H4 (cell line): ENCODE results near the gene TIE1. TPM values are rescaled to one million over a fixed set of nuclear protein-coding genes. Genes with fewer than 3 reads are reported as not detected.
"Not testable (repeated sequence)": the region's sequence is repeated elsewhere in the genome, so short reads cannot be mapped to it uniquely, and the experiment has no call there.

Source experiments
- DNase-seq: peaks from one replicate; pipeline ENCODE4 v3.0.0-alpha.2; 2015; ENCODE audit warnings: low spot score
- total RNA-seq: library from RNA; depleted of rRNA; stranded (reverse); fragments of >200 nt; shearing (Covaris generic); gene quantifications from 2 replicates; pipeline ENCODE4 v1.2.3, GENCODE V29; 2014; rRNA removed

The TIE1 gene
- total RNA-seq, 1 experiment from 2014 or later: 0.04 TPM

GRCh38 chr1:43363283-43363934 is 62.6 kb downstream of the TIE1 start:
- no peak for DNase-seq

- no peak for DNase-seq
These were observed 63.2 kb downstream of the TIE1 start for GRCh38 chr1:43363935-43364525.

GRCh38 chr1:43365678-43366077 is 64.9 kb downstream of the TIE1 start:
- no peak for DNase-seq

- no peak for DNase-seq
These were observed 65.4 kb downstream of the TIE1 start for GRCh38 chr1:43366179-43366578.

GRCh38 chr1:43366601-43367025 is 65.8 kb downstream of the TIE1 start:
- DNase-seq: no peak

- peak; percentile 57 for DNase-seq
These were observed 66.5 kb downstream of the TIE1 start for GRCh38 chr1:43367026-43367903.

- peak; percentile 76 for DNase-seq
These were observed 67.3 kb downstream of the TIE1 start, which contains the start of gene ELOVL1 for GRCh38 chr1:43367904-43368645. Gene ELOVL1 (minus strand): TSS chr1:43368011. CDS start chr1:43365609, 2,402 bp downstream.

GRCh38 chr1:43368646-43369020 is 67.9 kb downstream of the TIE1 start:
- DNase-seq: no peak

GRCh38 chr1:43369779-43370178 is 69.0 kb downstream of the TIE1 start:
- not testable (repeated sequence) for DNase-seq

- DNase-seq: no peak
These were observed 69.8 kb downstream of the TIE1 start for GRCh38 chr1:43370564-43370963.

- no peak for DNase-seq
These were observed 71.4 kb downstream of the TIE1 start for GRCh38 chr1:43372172-43372571.

Other genes starting within 250 kb of the TIE1 start
- 211 and 219 TPM in 2 replicates for gene EBNA1BP2, start 128.7 kb upstream of the TIE1 start, total RNA-seq
- 1.1 and 1.2 TPM in 2 replicates for gene CFAP57, start 128.7 kb upstream of the TIE1 start, total RNA-seq
- gene TMEM125, start 31.0 kb upstream of the TIE1 start, total RNA-seq: not detected in 2 replicates
- not detected in 2 replicates for gene C1orf210, start 15.4 kb upstream of the TIE1 start, total RNA-seq
- gene MPL, start 36.8 kb downstream of the TIE1 start, total RNA-seq: not detected in 2 replicates
- 313 and 327 TPM in 2 replicates for gene CDC20, start 58.0 kb downstream of the TIE1 start, total RNA-seq
- gene ELOVL1, start 67.0 kb downstream of the TIE1 start, total RNA-seq: 120 and 138 TPM in 2 replicates
- 113 and 119 TPM in 2 replicates for gene MED8, start 88.8 kb downstream of the TIE1 start, total RNA-seq
- 4.2 and 6.3 TPM in 2 replicates for gene SZT2, start 88.9 kb downstream of the TIE1 start, total RNA-seq
- 32.4 and 35.1 TPM in 2 replicates for gene HYI, start 152.9 kb downstream of the TIE1 start, total RNA-seq
- gene PTPRF, start 229.9 kb downstream of the TIE1 start, total RNA-seq: 8.5 and 11.6 TPM in 2 replicates